HCT116 (cell line): ENCODE data around the gene TRIM45. TPM values are rescaled to one million over a fixed set of nuclear protein-coding genes. Genes with fewer than 3 reads are reported as not detected.
"Not testable (repeated sequence)": the region's sequence is repeated elsewhere in the genome, so short reads cannot be mapped to it uniquely, and the experiment has no call there.

ENCODE experiments used
- ATAC-seq: fragments of 200-7000 bp; cut with Tn5 transposase; 2 replicates; pipeline ENCODE4 v1.9.1; 2020; ENCODE audit warnings: mild to moderate bottlenecking, moderate library complexity
- BruUV-seq: library from RNA; stranded (reverse); fragments of 400-500 nt; replicated peaks from 2 replicates; lab custom pipeline; 2021; lab: Mats Ljungman, UMichigan
- CTCF ChIA-PET: fragments of 300-600 bp; sonication (Branson Sonifier 250); formaldehyde crosslinking; loops from one replicate; lab custom pipeline; 2021; ENCODE audit warnings: antibody characterized with exemption; lab: Charles Lee
- POLR2A ChIA-PET: fragments of 300-600, 350-600 bp; sonication (Branson Sonifier 250); formaldehyde crosslinking; loops from one replicate; lab custom pipeline; 2021; ENCODE audit warnings: antibody characterized with exemption; lab: Charles Lee
- RAD21 ChIA-PET, 2 experiments: fragments of 300-600 bp; sonication (Branson Sonifier 250); formaldehyde crosslinking; loops; one replicate each; lab custom pipeline; 2023; ENCODE audit warnings: low total read pairs in 2 of 2; ENCODE audit not compliant: uncharacterized antibody in 2 of 2, unreplicated experiment in 2 of 2, low non-redundant PET in 1 of 2; lab: Charles Lee
- DNase-seq: peaks from one replicate; pipeline ENCODE4 v3.0.0-alpha.2; 2010; ENCODE audit warnings: low read depth, low spot score
- H2AFZ ChIP-seq: fragments of 200-600 bp; shearing (Covaris generic), sonication (generic); 2 replicates; pipeline ENCODE4 v1.6.1; 2017; ENCODE audit warnings: low read depth, mixed run types, mixed read lengths, antibody characterized with exemption, low read length; ENCODE audit not compliant: poor library complexity, severe bottlenecking
- H3K27ac ChIP-seq: 2 replicates; pipeline ENCODE4 v1.5.1; 2012; ENCODE audit warnings: low read depth, low read length
- H3K27me3 ChIP-seq: fragments of 200-600 bp; sonication (generic); 2 replicates; pipeline ENCODE4 v1.6.1; 2016; ENCODE audit warnings: mixed run types, low read length, mixed read lengths; ENCODE audit not compliant: insufficient read depth
- H3K36me3 ChIP-seq, 2 experiments: fragments of 200-500 bp in 1 of 2; fragments of 200-600 bp in 1 of 2; sonication (Bioruptor generic) in 1 of 2; sonication (generic) in 1 of 2; 2 replicates each; pipeline versions ENCODE4 v1.5.1 to v1.6.1; 2014 to 2016; ENCODE audit warnings: low read length in 2 of 2, inconsistent platforms in 1 of 2, mixed read lengths in 1 of 2, mixed run types in 1 of 2; ENCODE audit not compliant: insufficient read depth in 2 of 2, control insufficient read depth in 1 of 2
- H3K4me1 ChIP-seq, 2 experiments: fragments of 200-600 bp in 1 of 2; sonication (generic) in 1 of 2; 2 replicates each; pipeline versions ENCODE4 v1.5.1 to v1.6.1; 2012 to 2017; ENCODE audit warnings: low read length in 2 of 2, inconsistent platforms in 1 of 2, mild to moderate bottlenecking in 1 of 2, mixed read lengths in 1 of 2, mixed run types in 1 of 2, moderate library complexity in 1 of 2; ENCODE audit not compliant: insufficient read depth in 2 of 2, control insufficient read depth in 1 of 2
- H3K4me2 ChIP-seq: fragments of 200-600 bp; sonication (generic); 2 replicates; pipeline ENCODE4 v1.6.1; 2017; ENCODE audit warnings: mixed run types, low read length, mixed read lengths
- H3K4me3 ChIP-seq, 2 experiments: fragments of 200-600 bp in 1 of 2; sonication (generic) in 1 of 2; replicated peaks in 1 of 2; 2 replicates each; pipeline ENCODE4 v1.5.1; 2011 to 2016; ENCODE audit warnings: low read length in 2 of 2, control low read depth in 1 of 2, low read depth in 1 of 2, mild to moderate bottlenecking in 1 of 2, mixed read lengths in 1 of 2, mixed run types in 1 of 2
- H3K79me2 ChIP-seq: fragments of 200-600 bp; sonication (generic); 2 replicates; pipeline ENCODE4 v1.6.1; 2017; ENCODE audit warnings: mild to moderate bottlenecking, mixed run types, low read length, moderate library complexity, mixed read lengths; ENCODE audit not compliant: insufficient read depth
- H3K9ac ChIP-seq: fragments of 200-600 bp; sonication (generic); 2 replicates; pipeline ENCODE4 v1.6.1; 2016; ENCODE audit warnings: low read length, mixed read lengths
- H3K9me2 ChIP-seq: fragments of 200-600 bp; sonication (generic), shearing (Covaris generic); 2 replicates; pipeline ENCODE4 v1.6.1; 2017; ENCODE audit warnings: mixed run types, mild to moderate bottlenecking, moderate library complexity; ENCODE audit not compliant: insufficient read depth
- H3K9me3 ChIP-seq, 2 experiments: fragments of 200-500 bp in 1 of 2; fragments of 200-600 bp in 1 of 2; sonication (Bioruptor generic) in 1 of 2; sonication (generic) in 1 of 2; 2 replicates each; pipeline ENCODE4 v1.6.1; 2014 to 2017; ENCODE audit warnings: low read length in 2 of 2, mixed read lengths in 2 of 2, inconsistent platforms in 1 of 2, low read depth in 1 of 2, mild to moderate bottlenecking in 1 of 2, mixed run types in 1 of 2, moderate library complexity in 1 of 2; ENCODE audit not compliant: control insufficient read depth in 1 of 2, insufficient read depth in 1 of 2
- H4K20me1 ChIP-seq: fragments of 200-600 bp; sonication (generic), shearing (Covaris generic); 2 replicates; pipeline ENCODE4 v1.6.1; 2017; ENCODE audit warnings: mixed run types, mild to moderate bottlenecking, moderate library complexity; ENCODE audit not compliant: insufficient read depth
- CBX3 ChIP-seq: IDR thresholded peaks from 2 replicates; pipeline ENCODE4 v1.6.1; 2012; ENCODE audit warnings: low read depth
- EGR1 ChIP-seq: IDR thresholded peaks from 2 replicates; pipeline ENCODE4 v1.6.1; 2012; ENCODE audit warnings: low read depth
- ELF1 ChIP-seq: IDR thresholded peaks from 2 replicates; pipeline ENCODE4 v1.6.1; 2012; ENCODE audit warnings: low read depth, borderline replicate concordance
- EZH2 ChIP-seq: fragments of 200-600 bp; sonication (generic); IDR thresholded peaks from 2 replicates; pipeline ENCODE4 v1.6.1; 2017; ENCODE audit warnings: antibody characterized with exemption, mixed run types
- EZH2phosphoT487 ChIP-seq: fragments of 200-600 bp; IDR thresholded peaks from 2 replicates; pipeline ENCODE4 v1.6.1; 2018; ENCODE audit warnings: antibody characterized with exemption, borderline replicate concordance
- FOSL1 ChIP-seq: IDR thresholded peaks from 2 replicates; pipeline ENCODE4 v1.6.1; 2012; ENCODE audit warnings: low read depth
- POLR2A ChIP-seq: IDR thresholded peaks from 2 replicates; pipeline ENCODE4 v1.7.0; 2011; ENCODE audit warnings: borderline replicate concordance; ENCODE audit not compliant: insufficient read depth, insufficient read length; ENCODE audit errors: extremely low read depth
- RAD21 ChIP-seq: IDR thresholded peaks from 2 replicates; pipeline ENCODE4 v1.6.1; 2012; ENCODE audit warnings: low read depth, mild to moderate bottlenecking
- SRF ChIP-seq: IDR thresholded peaks from 2 replicates; pipeline ENCODE4 v1.6.1; 2012; ENCODE audit warnings: low read depth
- TCF7L2 ChIP-seq: IDR thresholded peaks from 2 replicates; pipeline ENCODE4 v1.7.0; 2011; ENCODE audit warnings: borderline replicate concordance, inconsistent platforms; ENCODE audit not compliant: insufficient read depth, insufficient read length; ENCODE audit errors: extremely low read depth
- YY1 ChIP-seq: IDR thresholded peaks from 2 replicates; pipeline ENCODE4 v1.6.1; 2011; ENCODE audit warnings: low read length, low read depth, moderate library complexity, mild to moderate bottlenecking; ENCODE audit not compliant: insufficient replicate concordance; ENCODE audit errors: extremely low read depth
- ZNF274 ChIP-seq: fragments of 200-500 bp; sonication (Bioruptor generic); IDR thresholded peaks from 2 replicates; pipeline ENCODE4 v1.6.1; 2014; ENCODE audit warnings: mild to moderate bottlenecking, low read depth, low read length, inconsistent platforms
- intact Hi-C: fragments of 100-400 bp; cut with micrococcal nuclease; formaldehyde crosslinking; loops from 2 replicates; pipeline ENCODE4 v1.10.0; 2022
- total RNA-seq: library from RNA; stranded (reverse); gene quantifications from one replicate; pipeline ENCODE4 v1.2.1, GENCODE V29; 2021; ENCODE audit not compliant: unreplicated experiment
- TF ChIP-seq, protein P1 (sequence below): IDR thresholded peaks from 2 replicates; pipeline ENCODE4 v1.6.1; 2012

The TRIM45 gene
- total RNA-seq, 1 experiment from 2014 or later: 3.5 TPM

DNA sequence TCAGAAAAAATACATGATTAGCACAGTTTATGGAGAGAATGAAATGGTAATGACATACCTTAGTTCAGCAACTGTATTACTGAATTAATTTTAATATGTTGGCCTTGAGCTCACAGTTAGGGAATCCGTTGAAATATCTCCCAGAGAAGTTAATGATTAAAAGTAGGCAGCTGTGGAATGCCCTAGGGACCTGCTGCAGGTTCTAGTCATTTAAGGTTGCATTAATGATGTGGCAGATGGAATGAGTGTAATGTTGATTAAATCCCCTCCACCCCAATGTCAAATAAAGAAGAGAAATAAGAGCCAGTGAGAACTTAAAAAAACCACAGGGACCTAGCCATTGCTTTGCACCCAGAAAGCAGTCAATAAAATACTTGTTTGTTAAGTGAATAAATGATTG, 40.3 kb upstream of the TRIM45 start:
- no peaks in the 10 kb centered on the region for H3K4me1 ChIP-seq
- H3K27me3 ChIP-seq: no peaks in the 10 kb centered on the region
- H3K27ac ChIP-seq: no peak overlapping the region
- H4K20me1 ChIP-seq: no peaks in the 10 kb centered on the region
- TF ChIP-seq ELF1 (no peak), POLR2A (no peak), RAD21 (no peak), SRF (no peak), EZH2 (no peak), EGR1 (no peak), CBX3 (no peak), EZH2phosphoT487 (no peak), ZNF274 (no peak), YY1 (no peak), TCF7L2 (no peak), FOSL1 (no peak)
- TF ChIP-seq, protein P1, sequence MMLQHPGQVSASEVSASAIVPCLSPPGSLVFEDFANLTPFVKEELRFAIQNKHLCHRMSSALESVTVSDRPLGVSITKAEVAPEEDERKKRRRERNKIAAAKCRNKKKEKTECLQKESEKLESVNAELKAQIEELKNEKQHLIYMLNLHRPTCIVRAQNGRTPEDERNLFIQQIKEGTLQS: no peak
- ChIA-PET RAD21 (no interaction called here), CTCF (no interaction called here), POLR2A (no interaction called here)
- no peak overlapping the region for H3K4me2 ChIP-seq
- no peak overlapping the region for H2AFZ ChIP-seq
- no peak overlapping the region for H3K9ac ChIP-seq
- ATAC-seq: no peak
- no peaks in the 10 kb centered on the region for H3K79me2 ChIP-seq
- H3K9me3 ChIP-seq: no peaks in the 10 kb centered on the region
- H3K9me2 ChIP-seq: no peaks in the 10 kb centered on the region
- DNase-seq: no peak
- intact Hi-C loops: no loop called here
- H3K36me3 ChIP-seq: no peaks in the 10 kb centered on the region
- no TSS peak for BruUV-seq
- no peak overlapping the region for H3K4me3 ChIP-seq

DNA sequence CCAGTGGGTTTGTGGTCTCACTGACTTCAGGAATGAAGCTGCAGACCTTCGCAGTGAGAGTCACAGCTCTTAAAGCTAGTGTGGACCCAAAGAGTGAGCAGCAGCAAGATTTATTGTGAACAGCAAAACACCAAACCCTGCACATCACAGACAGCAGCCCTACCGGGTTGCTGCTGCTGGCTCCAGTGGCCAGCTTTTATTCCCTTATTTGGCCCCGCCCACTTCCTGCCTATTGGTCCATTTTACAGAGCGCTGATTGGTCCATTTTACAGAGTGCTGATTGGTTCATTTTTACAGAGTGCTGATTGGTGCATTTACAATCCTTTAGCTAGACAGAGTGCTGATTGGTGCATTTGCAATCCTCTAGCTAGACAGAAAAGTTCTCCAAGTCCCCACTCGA, 29.8 kb upstream of the TRIM45 start:
- H3K79me2 ChIP-seq, H3K4me3 ChIP-seq, H3K4me2 ChIP-seq, H3K9me2 ChIP-seq, ATAC-seq, H2AFZ ChIP-seq, H3K9me3 ChIP-seq, H3K27me3 ChIP-seq, H3K27ac ChIP-seq, H3K9ac ChIP-seq, POLR2A ChIA-PET, intact Hi-C loops, DNase-seq, CTCF ChIA-PET, H4K20me1 ChIP-seq, H3K36me3 ChIP-seq, RAD21 ChIA-PET, BruUV-seq: not testable (repeated sequence)
- peaks cover 14 to 16% of the 10 kb centered on the region in 2 experiments for H3K4me1 ChIP-seq
